Progenitor cell of endocrine pancreas (in vitro differentiated cells): ENCODE measurements around the gene CUL4A. TPM values are rescaled to one million over a fixed set of nuclear protein-coding genes. Genes with fewer than 3 reads are reported as not detected.

Source experiments
- DNase-seq: peaks from one replicate; pipeline ENCODE4 v3.0.0; 2021; ENCODE audit warnings: low spot score; ENCODE audit not compliant: unreplicated experiment
- H3K27ac Mint-ChIP-seq: 2 replicates; pipeline ENCODE4 v1.8.0; 2021; ENCODE audit warnings: mild to moderate bottlenecking, moderate library complexity, mixed read lengths
- H3K27me3 Mint-ChIP-seq: 2 replicates; pipeline ENCODE4 v1.8.0; 2021; ENCODE audit warnings: mixed read lengths
- H3K36me3 Mint-ChIP-seq: 2 replicates; pipeline ENCODE4 v1.8.0; 2022; ENCODE audit warnings: mixed read lengths; ENCODE audit not compliant: insufficient read depth
- H3K4me1 Mint-ChIP-seq: 2 replicates; pipeline ENCODE4 v1.8.0; 2021; ENCODE audit warnings: low read depth, mixed read lengths
- H3K4me3 Mint-ChIP-seq: 2 replicates; pipeline ENCODE4 v1.8.0; 2021; ENCODE audit warnings: low read depth, mild to moderate bottlenecking, moderate library complexity, mixed read lengths
- H3K9me3 Mint-ChIP-seq: 2 replicates; pipeline ENCODE4 v1.8.0; 2021; ENCODE audit warnings: low read depth, mixed read lengths
- CTCF ChIP-seq: fragments of 200-600 bp; sonication (generic); IDR thresholded peaks from one replicate; pipeline ENCODE4 v1.5.0; 2021; ENCODE audit warnings: antibody characterized with exemption, mild to moderate bottlenecking; ENCODE audit not compliant: unreplicated experiment
- total RNA-seq: library from RNA; stranded (reverse); gene quantifications from 2 replicates; pipeline ENCODE4 v1.2.1, GENCODE V29; 2021

CUL4A gene
- total RNA-seq, 1 donor from 2014 or later: 77.1 TPM

- Mint-ChIP-seq H3K9me3 (no peaks in the 10 kb centered on the region), H3K27ac (peak overlapping the region; percentile 97), H3K36me3 (peaks cover 2% of the 10 kb centered on the region), H3K4me3 (peak overlapping the region; percentile 88), H3K27me3 (peaks cover 4% of the 10 kb centered on the region), H3K4me1 (peaks cover 17% of the 10 kb centered on the region)
- no peak for TF ChIP-seq CTCF
- no peak for DNase-seq
These were observed 88.9 kb downstream of the CUL4A start for GRCh38 chr13:113298043-113298945.

GRCh38 chr13:113299951-113300350 lies 90.5 kb downstream of the CUL4A start:
- no peaks in the 10 kb centered on the region for H3K27me3 Mint-ChIP-seq
- peaks cover 17% of the 10 kb centered on the region for H3K4me1 Mint-ChIP-seq
- H3K27ac Mint-ChIP-seq: no peak overlapping the region
- H3K9me3 Mint-ChIP-seq: no peaks in the 10 kb centered on the region
- no peak for DNase-seq
- TF ChIP-seq CTCF: no peak
- peaks cover 2% of the 10 kb centered on the region for H3K36me3 Mint-ChIP-seq
- no peak overlapping the region for H3K4me3 Mint-ChIP-seq

- no peak overlapping the region for H3K27ac Mint-ChIP-seq
- DNase-seq: no peak
- H3K36me3 Mint-ChIP-seq: peaks cover 2% of the 10 kb centered on the region
- TF ChIP-seq CTCF: no peak
- no peak overlapping the region for H3K4me3 Mint-ChIP-seq
- H3K27me3 Mint-ChIP-seq: no peaks in the 10 kb centered on the region
- peaks cover 8% of the 10 kb centered on the region for H3K4me1 Mint-ChIP-seq
- no peaks in the 10 kb centered on the region for H3K9me3 Mint-ChIP-seq
These were observed 93.6 kb downstream of the CUL4A start for GRCh38 chr13:113302986-113303385.

- no peak overlapping the region for H3K27ac Mint-ChIP-seq
- no peak overlapping the region for H3K4me3 Mint-ChIP-seq
- no peaks in the 10 kb centered on the region for H3K4me1 Mint-ChIP-seq
These were observed 94.7 kb downstream of the CUL4A start for GRCh38 chr13:113304121-113304520.

GRCh38 chr13:113305208-113305607 lies 95.8 kb downstream of the CUL4A start:
- peaks cover 1% of the 10 kb centered on the region for H3K4me1 Mint-ChIP-seq
- H3K36me3 Mint-ChIP-seq: peaks cover 5% of the 10 kb centered on the region
- no peak for DNase-seq
- no peak for TF ChIP-seq CTCF
- no peak overlapping the region for H3K4me3 Mint-ChIP-seq
- no peak overlapping the region for H3K27ac Mint-ChIP-seq
- H3K9me3 Mint-ChIP-seq: no peaks in the 10 kb centered on the region
- H3K27me3 Mint-ChIP-seq: no peaks in the 10 kb centered on the region

More at GRCh38 chr13:113304121-113304520, 94.7 kb downstream of the CUL4A start:
- H3K36me3 Mint-ChIP-seq: peaks cover 2% of the 10 kb centered on the region
- no peaks in the 10 kb centered on the region for H3K27me3 Mint-ChIP-seq
- H3K9me3 Mint-ChIP-seq: no peaks in the 10 kb centered on the region
- DNase-seq: no peak
- TF ChIP-seq CTCF: no peak
